HepG2 (cell line): ENCODE measurements around the gene OSBPL1A. TPM values are rescaled to one million over a fixed set of nuclear protein-coding genes. Genes with fewer than 3 reads are reported as not detected.
A peak's percentile ranks its signal among the peaks of the same experiment; 100 is the strongest.

Experiments
- ATM ChIP-seq: fragments of 450-650 bp; IDR thresholded peaks from 2 replicates; pipeline ENCODE4 v1.7.1; 2017; ENCODE audit warnings: mild to moderate bottlenecking, borderline replicate concordance
- BRD4 ChIP-seq: sonication (generic); formaldehyde crosslinking; IDR thresholded peaks from 2 replicates; pipeline ENCODE4 v1.4.0; 2020; ENCODE audit warnings: missing genetic modification reagents
- ELF3 ChIP-seq: IDR thresholded peaks from 2 replicates; pipeline ENCODE4 v1.6.1; 2016; ENCODE audit warnings: missing genetic modification reagents, missing compliant biosample characterization
- ETS1 ChIP-seq: sonication (generic); formaldehyde crosslinking; IDR thresholded peaks from 2 replicates; pipeline ENCODE4 v1.4.0; 2020; ENCODE audit warnings: missing genetic modification reagents
- FOSL1 ChIP-seq: sonication (generic); formaldehyde crosslinking; IDR thresholded peaks from 2 replicates; pipeline ENCODE4 v1.9.0; 2021; ENCODE audit warnings: missing genetic modification reagents, borderline replicate concordance
- KLF13 ChIP-seq: sonication (generic); formaldehyde crosslinking; IDR thresholded peaks from 2 replicates; pipeline ENCODE4 v1.4.0; 2020; ENCODE audit warnings: mild to moderate bottlenecking, missing genetic modification reagents
- RAD21 ChIP-seq: fragments of 450-650 bp; formaldehyde crosslinking; IDR thresholded peaks from 2 replicates; pipeline ENCODE4 v1.5.0; 2020; ENCODE audit warnings: mild to moderate bottlenecking
- RFXANK ChIP-seq: IDR thresholded peaks from 2 replicates; pipeline ENCODE4 v1.6.1; 2016
- SALL1 ChIP-seq: sonication (generic); formaldehyde crosslinking; IDR thresholded peaks from 2 replicates; pipeline ENCODE4 v1.8.0; 2022; ENCODE audit warnings: mild to moderate bottlenecking, missing genetic modification reagents
- TEAD2 ChIP-seq: sonication (generic); formaldehyde crosslinking; IDR thresholded peaks from 2 replicates; pipeline ENCODE4 v1.9.0; 2021; ENCODE audit warnings: missing genetic modification reagents
- ZNF10 ChIP-seq: sonication (generic); formaldehyde crosslinking; IDR thresholded peaks from 2 replicates; pipeline ENCODE4 v1.4.0; 2020; ENCODE audit warnings: mild to moderate bottlenecking, low read depth, missing genetic modification reagents, borderline replicate concordance
- ZNF24 ChIP-seq: fragments of 450-650 bp; IDR thresholded peaks from 2 replicates; pipeline ENCODE4 v1.6.1; 2017; ENCODE audit warnings: antibody characterized with exemption, mild to moderate bottlenecking
- ZNF441 ChIP-seq: sonication (generic); formaldehyde crosslinking; IDR thresholded peaks from 2 replicates; pipeline ENCODE4 v1.7.0; 2021; ENCODE audit warnings: missing genetic modification reagents, borderline replicate concordance
- ZNF580 ChIP-seq: IDR thresholded peaks from 2 replicates; pipeline ENCODE4 v1.6.1; 2016; ENCODE audit warnings: low read depth, borderline replicate concordance
- ZNF720 ChIP-seq: sonication (generic); formaldehyde crosslinking; IDR thresholded peaks from 2 replicates; pipeline ENCODE4 v1.4.0; 2020; ENCODE audit warnings: missing genetic modification reagents
- polyA plus RNA-seq, 8 experiments: library from polyadenylated mRNA; depleted of rRNA in 3 of 8; stranded (reverse) in 7 of 8; unstranded in 1 of 8; fragments of >200 nt; fragmentation: Illumina TruSeq in 4 of 8; extraction: Trizol in 4 of 8; gene quantifications; 2 replicates each; pipeline versions ENCODE4 v1.2.1 to v1.2.3, GENCODE V29; 2011 to 2016; ENCODE audit warnings: low read depth in 4 of 8, missing spikeins in 1 of 8, mixed read lengths in 1 of 8; ENCODE audit not compliant: insufficient read depth in 1 of 8
- total RNA-seq, 5 experiments: library from RNA; depleted of rRNA; stranded (reverse); fragments of >200 nt; fragmentation: Illumina TruSeq; extraction: Trizol; gene quantifications; 2 replicates each; pipeline ENCODE4 v1.2.3, GENCODE V29; 2016; ENCODE audit warnings: low read depth in 1 of 5
- TF ChIP-seq, protein P1 (sequence below): sonication (generic); formaldehyde crosslinking; IDR thresholded peaks from 2 replicates; pipeline ENCODE4 v1.5.0; 2020; ENCODE audit warnings: mild to moderate bottlenecking, missing genetic modification reagents, borderline replicate concordance
- TF ChIP-seq, protein P2 (sequence below): IDR thresholded peaks from 2 replicates; pipeline ENCODE4 v1.6.1; 2012; ENCODE audit warnings: low read length, improper control_type of control experiment
- TF ChIP-seq, protein P3 (sequence below): sonication (generic); formaldehyde crosslinking; IDR thresholded peaks from 2 replicates; pipeline ENCODE4 v1.8.0; 2022; ENCODE audit warnings: missing genetic modification reagents, mild to moderate bottlenecking, moderate library complexity, borderline replicate concordance
- TF ChIP-seq, protein P4 (sequence below): IDR thresholded peaks from 2 replicates; pipeline ENCODE4 v1.6.1; 2016; ENCODE audit warnings: mild to moderate bottlenecking

Gene OSBPL1A
- total and polyA plus RNA-seq, 2 of the 13 experiments (the other 11 are each of a cell fraction or from before 2014, with no cell fraction given) = 0.02 TPM; not detected in 1

DNA sequence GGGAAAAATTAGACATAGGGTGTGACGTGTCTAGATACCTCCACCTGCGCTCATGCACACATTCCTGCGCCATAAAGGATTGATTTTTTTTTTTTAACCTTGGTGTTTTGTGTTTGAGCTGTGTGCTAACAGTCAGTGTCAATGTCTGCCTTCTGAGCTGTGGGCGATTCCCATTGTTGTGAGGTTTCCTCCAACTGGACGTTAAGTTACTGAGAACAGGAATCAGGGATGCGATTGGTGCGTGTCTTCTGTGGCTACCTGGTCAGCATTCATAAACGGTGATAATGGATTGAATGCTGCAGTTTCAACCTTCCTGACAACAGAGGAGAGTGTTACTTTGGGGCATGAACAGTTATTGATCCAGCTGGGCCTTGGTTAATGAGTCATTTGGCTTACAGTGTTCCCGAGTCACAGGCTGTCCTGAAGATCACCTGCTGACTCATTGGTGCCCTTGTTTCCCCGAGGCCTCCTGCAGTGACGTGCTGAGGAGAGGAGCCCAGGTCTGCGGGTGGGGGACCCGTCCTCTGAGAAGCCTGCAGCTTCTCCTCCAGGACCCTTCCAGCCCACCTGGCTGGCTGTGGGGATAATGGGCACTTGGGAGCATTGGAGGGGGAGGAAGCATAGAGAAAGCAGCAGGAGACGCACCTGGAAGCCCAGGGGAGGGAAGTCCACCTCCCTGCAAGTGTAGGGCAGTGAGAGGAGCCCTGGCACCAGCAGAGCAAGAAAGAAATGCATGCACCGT, 284.6 kb downstream of the OSBPL1A start (continued):
- TF ChIP-seq, protein P1, sequence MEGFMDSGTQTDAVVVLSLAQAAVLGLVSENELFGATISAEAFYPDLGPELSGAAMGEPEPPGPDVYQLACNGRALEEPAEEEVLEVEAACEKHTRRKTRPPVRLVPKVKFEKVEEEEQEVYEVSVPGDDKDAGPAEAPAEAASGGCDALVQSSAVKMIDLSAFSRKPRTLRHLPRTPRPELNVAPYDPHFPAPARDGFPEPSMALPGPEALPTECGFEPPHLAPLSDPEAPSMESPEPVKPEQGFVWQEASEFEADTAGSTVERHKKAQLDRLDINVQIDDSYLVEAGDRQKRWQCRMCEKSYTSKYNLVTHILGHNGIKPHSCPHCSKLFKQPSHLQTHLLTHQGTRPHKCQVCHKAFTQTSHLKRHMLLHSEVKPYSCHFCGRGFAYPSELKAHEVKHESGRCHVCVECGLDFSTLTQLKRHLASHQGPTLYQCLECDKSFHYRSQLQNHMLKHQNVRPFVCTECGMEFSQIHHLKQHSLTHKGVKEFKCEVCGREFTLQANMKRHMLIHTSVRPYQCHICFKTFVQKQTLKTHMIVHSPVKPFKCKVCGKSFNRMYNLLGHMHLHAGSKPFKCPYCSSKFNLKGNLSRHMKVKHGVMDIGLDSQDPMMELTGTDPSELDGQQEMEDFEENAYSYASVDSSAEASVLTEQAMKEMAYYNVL (CRISPR knock-in tag) = peak; percentile 94; the same call in 1 of the 2 replicates
- TF ChIP-seq ATM = no peak
- no peak for TF ChIP-seq KLF13 (CRISPR knock-in tag)
- TF ChIP-seq FOSL1 (CRISPR knock-in tag) = peak; percentile 83
- TF ChIP-seq ZNF24 = no peak
- TF ChIP-seq RFXANK = no peak
- TF ChIP-seq TEAD2 (CRISPR knock-in tag) = no peak
- no peak for TF ChIP-seq ZNF10 (CRISPR knock-in tag)
- TF ChIP-seq ELF3 = peak; percentile 82
- no peak for TF ChIP-seq RAD21 (CRISPR knock-in tag)
- TF ChIP-seq, protein P2, sequence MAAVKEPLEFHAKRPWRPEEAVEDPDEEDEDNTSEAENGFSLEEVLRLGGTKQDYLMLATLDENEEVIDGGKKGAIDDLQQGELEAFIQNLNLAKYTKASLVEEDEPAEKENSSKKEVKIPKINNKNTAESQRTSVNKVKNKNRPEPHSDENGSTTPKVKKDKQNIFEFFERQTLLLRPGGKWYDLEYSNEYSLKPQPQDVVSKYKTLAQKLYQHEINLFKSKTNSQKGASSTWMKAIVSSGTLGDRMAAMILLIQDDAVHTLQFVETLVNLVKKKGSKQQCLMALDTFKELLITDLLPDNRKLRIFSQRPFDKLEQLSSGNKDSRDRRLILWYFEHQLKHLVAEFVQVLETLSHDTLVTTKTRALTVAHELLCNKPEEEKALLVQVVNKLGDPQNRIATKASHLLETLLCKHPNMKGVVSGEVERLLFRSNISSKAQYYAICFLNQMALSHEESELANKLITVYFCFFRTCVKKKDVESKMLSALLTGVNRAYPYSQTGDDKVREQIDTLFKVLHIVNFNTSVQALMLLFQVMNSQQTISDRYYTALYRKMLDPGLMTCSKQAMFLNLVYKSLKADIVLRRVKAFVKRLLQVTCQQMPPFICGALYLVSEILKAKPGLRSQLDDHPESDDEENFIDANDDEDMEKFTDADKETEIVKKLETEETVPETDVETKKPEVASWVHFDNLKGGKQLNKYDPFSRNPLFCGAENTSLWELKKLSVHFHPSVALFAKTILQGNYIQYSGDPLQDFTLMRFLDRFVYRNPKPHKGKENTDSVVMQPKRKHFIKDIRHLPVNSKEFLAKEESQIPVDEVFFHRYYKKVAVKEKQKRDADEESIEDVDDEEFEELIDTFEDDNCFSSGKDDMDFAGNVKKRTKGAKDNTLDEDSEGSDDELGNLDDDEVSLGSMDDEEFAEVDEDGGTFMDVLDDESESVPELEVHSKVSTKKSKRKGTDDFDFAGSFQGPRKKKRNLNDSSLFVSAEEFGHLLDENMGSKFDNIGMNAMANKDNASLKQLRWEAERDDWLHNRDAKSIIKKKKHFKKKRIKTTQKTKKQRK = no peak
- peak; percentile 34; the same call in 1 of the 2 replicates for TF ChIP-seq ZNF441 (CRISPR knock-in tag)
- no peak for TF ChIP-seq ZNF720
- TF ChIP-seq, protein P3, sequence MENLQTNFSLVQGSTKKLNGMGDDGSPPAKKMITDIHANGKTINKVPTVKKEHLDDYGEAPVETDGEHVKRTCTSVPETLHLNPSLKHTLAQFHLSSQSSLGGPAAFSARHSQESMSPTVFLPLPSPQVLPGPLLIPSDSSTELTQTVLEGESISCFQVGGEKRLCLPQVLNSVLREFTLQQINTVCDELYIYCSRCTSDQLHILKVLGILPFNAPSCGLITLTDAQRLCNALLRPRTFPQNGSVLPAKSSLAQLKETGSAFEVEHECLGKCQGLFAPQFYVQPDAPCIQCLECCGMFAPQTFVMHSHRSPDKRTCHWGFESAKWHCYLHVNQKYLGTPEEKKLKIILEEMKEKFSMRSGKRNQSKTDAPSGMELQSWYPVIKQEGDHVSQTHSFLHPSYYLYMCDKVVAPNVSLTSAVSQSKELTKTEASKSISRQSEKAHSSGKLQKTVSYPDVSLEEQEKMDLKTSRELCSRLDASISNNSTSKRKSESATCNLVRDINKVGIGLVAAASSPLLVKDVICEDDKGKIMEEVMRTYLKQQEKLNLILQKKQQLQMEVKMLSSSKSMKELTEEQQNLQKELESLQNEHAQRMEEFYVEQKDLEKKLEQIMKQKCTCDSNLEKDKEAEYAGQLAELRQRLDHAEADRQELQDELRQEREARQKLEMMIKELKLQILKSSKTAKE (CRISPR knock-in tag) = peak; percentile 88
- TF ChIP-seq, protein P4, sequence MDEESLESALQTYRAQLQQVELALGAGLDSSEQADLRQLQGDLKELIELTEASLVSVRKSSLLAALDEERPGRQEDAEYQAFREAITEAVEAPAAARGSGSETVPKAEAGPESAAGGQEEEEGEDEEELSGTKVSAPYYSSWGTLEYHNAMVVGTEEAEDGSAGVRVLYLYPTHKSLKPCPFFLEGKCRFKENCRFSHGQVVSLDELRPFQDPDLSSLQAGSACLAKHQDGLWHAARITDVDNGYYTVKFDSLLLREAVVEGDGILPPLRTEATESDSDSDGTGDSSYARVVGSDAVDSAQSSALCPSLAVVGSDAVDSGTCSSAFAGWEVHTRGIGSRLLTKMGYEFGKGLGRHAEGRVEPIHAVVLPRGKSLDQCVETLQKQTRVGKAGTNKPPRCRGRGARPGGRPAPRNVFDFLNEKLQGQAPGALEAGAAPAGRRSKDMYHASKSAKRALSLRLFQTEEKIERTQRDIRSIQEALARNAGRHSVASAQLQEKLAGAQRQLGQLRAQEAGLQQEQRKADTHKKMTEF = peak; percentile 69
- peak; percentile 92; the same call in 1 of the 2 replicates for TF ChIP-seq SALL1 (CRISPR knock-in tag)
- TF ChIP-seq ETS1 (CRISPR knock-in tag) = no peak
- TF ChIP-seq ZNF580 (CRISPR knock-in tag) = 0 out of 2 replicates have a peak, but pooled peaks have one; percentile 66
- peak; percentile 25; the same call in 1 of the 2 replicates for TF ChIP-seq BRD4 (CRISPR knock-in tag)
